Measurements from ENCODE around the gene RANBP10. TPM values are rescaled to one million over a fixed set of nuclear protein-coding genes. Genes with fewer than 3 reads are reported as not detected.

Gene RANBP10
- total RNA-seq, 2 experiments from 2014 or later = 15.6 to 18.0 TPM

- Mint-ChIP-seq H3K27me3 (no peaks in the 10 kb centered on the region), H3K27ac (peak overlapping the region; percentile 91), H3K9me3 (ENCODE audit: low read depth) (no peaks in the 10 kb centered on the region), H3K4me3 (peak overlapping the region; percentile 14), H3K4me1 (peaks cover 38% of the 10 kb centered on the region), H3K36me3 (ENCODE audit: low read depth) (peaks cover 9% of the 10 kb centered on the region)
- intact Hi-C loops (cut with DNase I, micrococcal nuclease) = no loop called here
- peak; percentile 55 for DNase-seq
- ChIA-PET CTCF (interaction anchor here (0.7 to 1.8 kb wide), 8 partner anchors 13 to 707 kb away, joined by 3 to 7 read pairs (median 3); no protein-coding TSS in a partner anchor), POLR2A (no interaction called here)
- peak; percentile 64 for ATAC-seq
These were observed 25.4 kb downstream of the RANBP10 start for GRCh38 chr16:67780847-67781564.

GRCh38 chr16:67779256-67780014 is 26.9 kb downstream of the RANBP10 start:
- ATAC-seq (peak; percentile 25), DNase-seq (no peak)
- Mint-ChIP-seq H3K27me3 (no peaks in the 10 kb centered on the region), H3K4me1 (peaks cover 39% of the 10 kb centered on the region), H3K9me3 (ENCODE audit: low read depth) (no peaks in the 10 kb centered on the region), H3K4me3 (no peak overlapping the region), H3K27ac (peak overlapping the region; percentile 61), H3K36me3 (ENCODE audit: low read depth) (peaks cover 11% of the 10 kb centered on the region)
- ChIA-PET CTCF (interaction anchor here (0.6 to 1.1 kb wide), 5 partner anchors 14 to 455 kb away, joined by 3 to 4 read pairs (median 3); partner anchors contain the start of gene PSMB10), POLR2A (interaction anchor here (0.7 kb wide), 1 partner anchor 145 kb away, joined by 4 read pairs; no protein-coding TSS in a partner anchor)
- intact Hi-C loops (cut with DNase I, micrococcal nuclease) = no loop called here

- POLR2A ChIA-PET = no interaction called here
- H3K36me3 Mint-ChIP-seq (ENCODE audit: low read depth) = peaks cover 17% of the 10 kb centered on the region
- no peaks in the 10 kb centered on the region for H3K27me3 Mint-ChIP-seq
- intact Hi-C loops (cut with DNase I, micrococcal nuclease) = no loop called here
- DNase-seq (no peak), ATAC-seq (no peak)
- H3K27ac Mint-ChIP-seq = no peak overlapping the region
- H3K4me1 Mint-ChIP-seq = peaks cover 17% of the 10 kb centered on the region
- CTCF ChIA-PET = no interaction called here
- no peak overlapping the region for H3K4me3 Mint-ChIP-seq
- H3K9me3 Mint-ChIP-seq (ENCODE audit: low read depth) = no peaks in the 10 kb centered on the region
These were observed 31.1 kb downstream of the RANBP10 start for GRCh38 chr16:67775273-67775672.

- no peak overlapping the region for H3K4me3 Mint-ChIP-seq
- DNase-seq = no peak
- CTCF ChIA-PET = no interaction called here
- H3K36me3 Mint-ChIP-seq (ENCODE audit: low read depth) = peaks cover 18% of the 10 kb centered on the region
- H3K27ac Mint-ChIP-seq = no peak overlapping the region
- no peak for ATAC-seq
- no peaks in the 10 kb centered on the region for H3K9me3 Mint-ChIP-seq (ENCODE audit: low read depth)
- intact Hi-C loops (cut with DNase I, micrococcal nuclease) = no loop called here
- peaks cover 9% of the 10 kb centered on the region for H3K4me1 Mint-ChIP-seq
- no peaks in the 10 kb centered on the region for H3K27me3 Mint-ChIP-seq
- POLR2A ChIA-PET = no interaction called here
These were observed 31.9 kb downstream of the RANBP10 start for GRCh38 chr16:67774457-67774853.

- ChIA-PET CTCF (no interaction called here), POLR2A (no interaction called here)
- H3K9me3 Mint-ChIP-seq (ENCODE audit: low read depth) = no peaks in the 10 kb centered on the region
- H3K27ac Mint-ChIP-seq = no peak overlapping the region
- intact Hi-C loops (cut with DNase I, micrococcal nuclease) = no loop called here
- H3K36me3 Mint-ChIP-seq (ENCODE audit: low read depth) = peaks cover 18% of the 10 kb centered on the region
- H3K4me3 Mint-ChIP-seq = no peak overlapping the region
- DNase-seq = no peak
- ATAC-seq = no peak
- no peaks in the 10 kb centered on the region for H3K27me3 Mint-ChIP-seq
- H3K4me1 Mint-ChIP-seq = peaks cover 3% of the 10 kb centered on the region
These were observed 32.5 kb downstream of the RANBP10 start for GRCh38 chr16:67773569-67774456.

- intact Hi-C loops (cut with DNase I, micrococcal nuclease) = no loop called here
- DNase-seq (no peak), ATAC-seq (no peak)
- ChIA-PET CTCF (no interaction called here), POLR2A (no interaction called here)
- H3K4me3 Mint-ChIP-seq = no peak overlapping the region
- H3K9me3 Mint-ChIP-seq (ENCODE audit: low read depth) = no peaks in the 10 kb centered on the region
- H3K4me1 Mint-ChIP-seq = peaks cover 3% of the 10 kb centered on the region
- peaks cover 18% of the 10 kb centered on the region for H3K36me3 Mint-ChIP-seq (ENCODE audit: low read depth)
- no peaks in the 10 kb centered on the region for H3K27me3 Mint-ChIP-seq
- no peak overlapping the region for H3K27ac Mint-ChIP-seq
These were observed 33.3 kb downstream of the RANBP10 start for GRCh38 chr16:67773099-67773498.

- H3K9me3 Mint-ChIP-seq (ENCODE audit: low read depth) = no peaks in the 10 kb centered on the region
- H3K4me1 Mint-ChIP-seq = peaks cover 1% of the 10 kb centered on the region
- CTCF ChIA-PET = no interaction called here
These were observed 35.9 kb downstream of the RANBP10 start for GRCh38 chr16:67770346-67770991.

GRCh38 chr16:67767953-67768352 is 38.4 kb downstream of the RANBP10 start:
- Mint-ChIP-seq H3K27ac (no peak overlapping the region), H3K4me3 (no peak overlapping the region), H3K9me3 (ENCODE audit: low read depth) (no peaks in the 10 kb centered on the region), H3K4me1 (no peaks in the 10 kb centered on the region), H3K27me3 (no peaks in the 10 kb centered on the region), H3K36me3 (ENCODE audit: low read depth) (peaks cover 17% of the 10 kb centered on the region)
- intact Hi-C loops (cut with DNase I, micrococcal nuclease) = no loop called here
- ATAC-seq (no peak), DNase-seq (no peak)
- ChIA-PET POLR2A (no interaction called here), CTCF (interaction anchor here (0.6 to 1.0 kb wide), 2 partner anchors 13 to 162 kb away, joined by 3 read pairs; no protein-coding TSS in a partner anchor)

More at GRCh38 chr16:67770346-67770991, 35.9 kb downstream of the RANBP10 start:
- Mint-ChIP-seq H3K36me3 (ENCODE audit: low read depth) (peaks cover 18% of the 10 kb centered on the region), H3K27ac (no peak overlapping the region), H3K4me3 (no peak overlapping the region), H3K27me3 (no peaks in the 10 kb centered on the region)
- intact Hi-C loops (cut with DNase I, micrococcal nuclease) = no loop called here
- POLR2A ChIA-PET = interaction anchor here (0.6 kb wide), 1 partner anchor 12 kb away, joined by 9 read pairs; no protein-coding TSS in a partner anchor
- DNase-seq (no peak), ATAC-seq (no peak)

GRCh38 chr16:67766291-67766690 is 40.1 kb downstream of the RANBP10 start:
- H3K4me1 Mint-ChIP-seq = peaks cover under 1% of the 10 kb centered on the region
- ChIA-PET CTCF (interaction anchor here (0.7 to 0.9 kb wide), 2 partner anchors 14 to 15 kb away, joined by 3 to 4 read pairs; no protein-coding TSS in a partner anchor), POLR2A (no interaction called here)
- intact Hi-C loops (cut with DNase I, micrococcal nuclease) = no loop called here
- DNase-seq = no peak
- no peaks in the 10 kb centered on the region for H3K9me3 Mint-ChIP-seq (ENCODE audit: low read depth)
- H3K27me3 Mint-ChIP-seq = no peaks in the 10 kb centered on the region
- no peak overlapping the region for H3K4me3 Mint-ChIP-seq
- no peak overlapping the region for H3K27ac Mint-ChIP-seq
- peaks cover 11% of the 10 kb centered on the region for H3K36me3 Mint-ChIP-seq (ENCODE audit: low read depth)
- no peak for ATAC-seq

- H3K27me3 Mint-ChIP-seq = no peaks in the 10 kb centered on the region
- ChIA-PET POLR2A (no interaction called here), CTCF (no interaction called here)
- peaks cover 4% of the 10 kb centered on the region for H3K36me3 Mint-ChIP-seq (ENCODE audit: low read depth)
- no peak overlapping the region for H3K4me3 Mint-ChIP-seq
- no peaks in the 10 kb centered on the region for H3K9me3 Mint-ChIP-seq (ENCODE audit: low read depth)
- H3K27ac Mint-ChIP-seq = no peak overlapping the region
- no peak for ATAC-seq
- intact Hi-C loops (cut with DNase I, micrococcal nuclease) = no loop called here
- DNase-seq = no peak
- peaks cover 12% of the 10 kb centered on the region for H3K4me1 Mint-ChIP-seq
These were observed 42.1 kb downstream of the RANBP10 start for GRCh38 chr16:67764158-67764667.

- no peak for ATAC-seq
- intact Hi-C loops (cut with DNase I, micrococcal nuclease) = no loop called here
- CTCF ChIA-PET = no interaction called here
These were observed 43.3 kb downstream of the RANBP10 start for GRCh38 chr16:67763066-67763465.

More at GRCh38 chr16:67763066-67763465, 43.3 kb downstream of the RANBP10 start:
- H3K27me3 Mint-ChIP-seq = no peaks in the 10 kb centered on the region
- H3K4me1 Mint-ChIP-seq = peaks cover 12% of the 10 kb centered on the region
- H3K9me3 Mint-ChIP-seq (ENCODE audit: low read depth) = no peaks in the 10 kb centered on the region
- H3K36me3 Mint-ChIP-seq (ENCODE audit: low read depth) = peaks cover 4% of the 10 kb centered on the region
- POLR2A ChIA-PET = no interaction called here
- H3K4me3 Mint-ChIP-seq = no peak overlapping the region
- H3K27ac Mint-ChIP-seq = no peak overlapping the region
- DNase-seq = no peak

All from activated CD4-positive, alpha-beta T cell treated with anti-CD3 and anti-CD28 coated beads for 36 hours (primary cell).